Erythroblast (primary cell): ENCODE results near the gene SBF2.

ENCODE experiments used
- GATA1 ChIP-seq: IDR thresholded peaks from 2 replicates; pipeline ENCODE4 v1.6.1; 2011; ENCODE audit warnings: low read depth, mild to moderate bottlenecking, control low read depth, low read length, moderate library complexity
- POLR2A ChIP-seq: IDR thresholded peaks from 2 replicates; pipeline ENCODE4 v1.6.1; 2011; ENCODE audit warnings: mild to moderate bottlenecking, low read length

GRCh38 chr11:10301656-10302358, 7.8 kb upstream of the SBF2 start:
- TF ChIP-seq POLR2A (no peak), GATA1 (no peak)
